ENCODE measurements around the gene NCK1.
A peak's percentile ranks its signal among the peaks of the same experiment; 100 is the strongest.

NCK1 gene

GRCh38 chr3:136836511-136837156 is 25.4 kb upstream of the NCK1 start:
- FAIRE-seq (no peak), DNase-seq (ENCODE audit: insufficient read length) (no peak)
- no peak for TF ChIP-seq TAF1 (IDR thresholded peaks at IDR 0.05; ENCODE audit: borderline replicate concordance, low read depth, low read length)
- TF ChIP-seq POLR2A (IDR thresholded peaks at IDR 0.05; ENCODE audit: low read depth, low read length): no peak
- TF ChIP-seq POLR2AphosphoS5 (IDR thresholded peaks at IDR 0.05; ENCODE audit: low read depth, low read length): no peak

GRCh38 chr3:136838641-136839555 is 23.1 kb upstream of the NCK1 start:
- TF ChIP-seq POLR2A (IDR thresholded peaks at IDR 0.05; ENCODE audit: low read depth, low read length) (no peak), TAF1 (IDR thresholded peaks at IDR 0.05; ENCODE audit: borderline replicate concordance, low read depth, low read length) (no peak), POLR2AphosphoS5 (IDR thresholded peaks at IDR 0.05; ENCODE audit: low read depth, low read length) (no peak)
- no peak for DNase-seq (ENCODE audit: insufficient read length)
- no peak for FAIRE-seq

GRCh38 chr3:136839556-136839931 is 22.5 kb upstream of the NCK1 start:
- TF ChIP-seq TAF1 (IDR thresholded peaks at IDR 0.05; ENCODE audit: borderline replicate concordance, low read depth, low read length) (no peak), POLR2AphosphoS5 (IDR thresholded peaks at IDR 0.05; ENCODE audit: low read depth, low read length) (no peak), POLR2A (IDR thresholded peaks at IDR 0.05; ENCODE audit: low read depth, low read length) (no peak)
- DNase-seq (ENCODE audit: insufficient read length) (no peak), FAIRE-seq (no peak)

- DNase-seq (ENCODE audit: insufficient read length) (no peak), FAIRE-seq (no peak)
- TF ChIP-seq POLR2A (IDR thresholded peaks at IDR 0.05; ENCODE audit: low read depth, low read length): no peak
- no peak for TF ChIP-seq TAF1 (IDR thresholded peaks at IDR 0.05; ENCODE audit: borderline replicate concordance, low read depth, low read length)
- no peak for TF ChIP-seq POLR2AphosphoS5 (IDR thresholded peaks at IDR 0.05; ENCODE audit: low read depth, low read length)
Observed at GRCh38 chr3:136840252-136840651, 21.8 kb upstream of the NCK1 start.

GRCh38 chr3:136842294-136842693 is 19.7 kb upstream of the NCK1 start:
- TF ChIP-seq POLR2A (IDR thresholded peaks at IDR 0.05; ENCODE audit: low read depth, low read length): no peak
- TF ChIP-seq POLR2AphosphoS5 (IDR thresholded peaks at IDR 0.05; ENCODE audit: low read depth, low read length): no peak
- no peak for TF ChIP-seq TAF1 (IDR thresholded peaks at IDR 0.05; ENCODE audit: borderline replicate concordance, low read depth, low read length)
- FAIRE-seq: no peak
- DNase-seq (ENCODE audit: insufficient read length): no peak

GRCh38 chr3:136844724-136845123 is 17.3 kb upstream of the NCK1 start:
- FAIRE-seq (no peak), DNase-seq (ENCODE audit: insufficient read length) (no peak)
- no peak for TF ChIP-seq TAF1 (IDR thresholded peaks at IDR 0.05; ENCODE audit: borderline replicate concordance, low read depth, low read length)
- no peak for TF ChIP-seq POLR2A (IDR thresholded peaks at IDR 0.05; ENCODE audit: low read depth, low read length)
- TF ChIP-seq POLR2AphosphoS5 (IDR thresholded peaks at IDR 0.05; ENCODE audit: low read depth, low read length): no peak

GRCh38 chr3:136852180-136852579 is 9.8 kb upstream of the NCK1 start:
- no peak for FAIRE-seq
- no peak for DNase-seq (ENCODE audit: insufficient read length)
- TF ChIP-seq POLR2AphosphoS5 (IDR thresholded peaks at IDR 0.05; ENCODE audit: low read depth, low read length): no peak

GRCh38 chr3:136856665-136857064 is 5.3 kb upstream of the NCK1 start:
- DNase-seq (ENCODE audit: insufficient read length): no peak
- TF ChIP-seq TAF1 (IDR thresholded peaks at IDR 0.05; ENCODE audit: borderline replicate concordance, low read depth, low read length) (no peak), POLR2A (IDR thresholded peaks at IDR 0.05; ENCODE audit: low read depth, low read length) (no peak), POLR2AphosphoS5 (IDR thresholded peaks at IDR 0.05; ENCODE audit: low read depth, low read length) (no peak)
- FAIRE-seq: no peak

- DNase-seq (ENCODE audit: insufficient read length) (no peak), FAIRE-seq (no peak)
- no peak for TF ChIP-seq POLR2A (IDR thresholded peaks at IDR 0.05; ENCODE audit: low read depth, low read length)
- TF ChIP-seq TAF1 (IDR thresholded peaks at IDR 0.05; ENCODE audit: borderline replicate concordance, low read depth, low read length): no peak
- TF ChIP-seq POLR2AphosphoS5 (IDR thresholded peaks at IDR 0.05; ENCODE audit: low read depth, low read length): no peak
Observed at GRCh38 chr3:136858381-136858780, 3.6 kb upstream of the NCK1 start.

GRCh38 chr3:136860541-136860940 is 1.5 kb upstream of the NCK1 start:
- FAIRE-seq (no peak), DNase-seq (ENCODE audit: insufficient read length) (no peak)
- TF ChIP-seq TAF1 (IDR thresholded peaks at IDR 0.05; ENCODE audit: borderline replicate concordance, low read depth, low read length) (no peak), POLR2A (IDR thresholded peaks at IDR 0.05; ENCODE audit: low read depth, low read length) (no peak), POLR2AphosphoS5 (IDR thresholded peaks at IDR 0.05; ENCODE audit: low read depth, low read length) (no peak)

GRCh38 chr3:136862617-136863322 is 762 bp downstream of the NCK1 start:
- DNase-seq (ENCODE audit: insufficient read length) (peak; percentile 26), FAIRE-seq (no peak)
- TF ChIP-seq POLR2AphosphoS5 (IDR thresholded peaks at IDR 0.05; ENCODE audit: low read depth, low read length) (no peak), POLR2A (IDR thresholded peaks at IDR 0.05; ENCODE audit: low read depth, low read length) (no peak), TAF1 (IDR thresholded peaks at IDR 0.05; ENCODE audit: borderline replicate concordance, low read depth, low read length) (no peak)

Measured in GM12892 (cell line).